ENCODE measurements around the gene C7.
"Not testable (repeated sequence)": the region's sequence is repeated elsewhere in the genome, so short reads cannot be mapped to it uniquely, and the experiment has no call there.

C7 gene

DNA sequence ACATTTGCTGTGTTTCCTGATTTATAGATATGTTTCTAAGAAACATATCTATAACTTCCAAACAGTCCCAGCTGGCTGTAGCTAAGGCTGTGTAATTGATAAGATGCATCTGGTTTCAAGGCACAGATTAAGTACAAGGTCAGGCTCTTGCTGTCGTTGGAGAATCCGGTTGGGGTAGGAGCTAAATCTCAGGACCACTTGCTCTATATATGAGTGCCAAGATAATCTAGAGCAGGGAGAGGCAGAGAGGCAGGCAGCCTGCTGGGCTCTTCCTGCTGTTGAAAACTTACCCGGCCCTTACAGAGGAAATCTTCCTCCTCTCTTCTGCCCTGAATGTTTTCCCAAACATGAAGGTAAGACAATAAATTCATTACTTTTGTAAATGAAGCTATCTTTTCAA lies at the start of gene C7:
Gene C7, plus strand, starts transcription at position 234 of the 400 bp plus-strand sequence. Its CDS starts 114 bp downstream, at position 348.
- DNase-seq (ENCODE audit: low read depth): no peak

DNA sequence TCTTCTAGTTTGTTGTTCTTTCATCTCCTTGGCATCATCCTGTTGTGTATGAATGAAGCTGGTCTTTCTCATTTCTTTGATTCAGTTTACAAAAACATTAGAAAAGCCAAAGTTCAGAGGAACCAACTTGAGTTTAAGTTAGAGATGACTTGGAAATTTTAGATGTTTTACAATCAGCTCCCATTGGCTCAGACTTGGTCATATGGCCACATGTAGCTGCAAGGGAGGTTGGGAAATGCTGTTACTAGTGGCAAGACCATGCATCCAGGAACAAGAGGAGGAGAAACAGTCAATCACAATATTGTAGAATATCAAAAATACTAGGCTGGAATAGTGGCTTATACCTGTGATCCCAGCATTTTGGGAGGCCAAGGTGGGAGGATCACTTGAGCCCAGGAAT lies 48.6 kb upstream of the C7 start:
- no peak for DNase-seq (ENCODE audit: low read depth)

DNA sequence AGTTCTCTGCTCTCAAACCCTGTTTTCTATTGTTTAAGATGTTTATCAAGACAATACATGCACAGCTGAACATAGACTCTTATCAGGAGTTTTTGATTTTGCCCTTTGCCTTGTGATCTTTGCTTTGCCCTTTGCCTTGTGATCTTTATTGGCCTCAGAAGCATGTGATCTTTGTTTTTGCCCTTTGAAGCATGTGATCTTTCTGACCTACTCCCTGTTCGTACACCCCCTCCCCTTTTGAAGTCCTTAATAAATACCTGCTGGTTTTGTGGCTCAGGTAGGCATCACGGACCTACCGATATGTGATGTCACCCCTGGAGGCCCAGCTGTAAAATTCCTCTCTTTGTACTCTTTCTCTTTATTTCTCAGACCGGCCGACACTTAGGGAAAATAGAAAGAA lies 44.3 kb upstream of the C7 start:
- DNase-seq (ENCODE audit: low read depth): not testable (repeated sequence)

DNA sequence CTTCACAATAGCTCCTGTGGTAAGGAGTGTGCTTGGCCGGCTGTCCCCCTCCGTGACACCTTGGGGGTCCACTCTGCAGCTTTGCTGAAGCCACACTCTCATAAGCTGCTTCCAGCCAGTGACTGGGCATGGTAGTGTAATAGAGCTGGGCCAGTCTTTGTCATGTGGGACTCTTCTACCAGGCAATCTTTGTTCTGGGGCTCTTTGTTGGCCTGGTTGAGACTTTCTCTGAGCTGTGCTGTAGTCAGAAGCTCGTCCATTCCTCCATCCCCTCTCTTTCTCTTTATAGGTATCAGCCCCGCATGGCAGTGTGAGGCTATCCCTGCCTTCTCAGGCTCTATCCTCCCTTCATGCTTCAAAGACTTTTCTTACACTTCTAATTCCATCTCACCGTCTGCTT lies 42.5 kb upstream of the C7 start:
- DNase-seq (ENCODE audit: low read depth): no peak

DNA sequence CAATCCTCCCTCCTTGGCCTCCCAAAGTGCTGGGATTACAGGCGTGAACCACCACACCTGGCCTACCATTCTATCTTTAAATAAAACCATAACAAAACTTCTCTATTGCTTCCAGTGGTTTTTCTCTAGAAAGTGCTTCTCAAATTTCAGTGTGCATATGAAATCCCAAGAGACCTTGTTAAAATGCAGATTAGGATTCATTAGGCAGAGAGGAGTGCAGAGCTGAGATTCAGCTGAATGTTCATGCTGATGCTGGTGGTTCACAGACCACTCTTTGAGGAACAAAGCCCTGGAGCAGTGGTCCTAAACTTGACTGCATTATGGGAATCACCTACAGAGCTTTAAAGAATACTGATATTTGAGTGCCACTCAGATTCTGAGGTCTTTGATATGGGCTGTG lies 39.9 kb upstream of the C7 start:
- no peak for DNase-seq (ENCODE audit: low read depth)

DNA sequence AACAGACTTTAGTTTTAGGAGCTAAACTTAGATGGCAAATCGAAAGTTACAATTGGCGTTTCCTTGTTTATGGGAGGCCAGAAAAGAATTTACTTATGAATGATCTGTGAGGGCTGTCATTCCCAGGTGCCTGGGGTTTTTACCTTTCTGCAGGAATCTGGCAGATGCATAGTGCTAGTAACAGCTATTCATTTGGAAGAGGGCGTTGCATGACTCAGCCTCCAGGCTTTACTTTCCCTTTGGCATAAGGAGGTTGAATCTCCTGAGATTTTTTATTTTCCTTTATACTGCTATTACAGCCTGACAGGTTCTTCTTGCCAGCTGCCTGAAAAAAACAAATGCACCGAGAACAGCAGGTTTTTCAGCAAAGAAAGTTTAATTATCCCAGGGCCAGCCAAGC lies 38.1 kb upstream of the C7 start:
- DNase-seq (ENCODE audit: low read depth): no peak

DNA sequence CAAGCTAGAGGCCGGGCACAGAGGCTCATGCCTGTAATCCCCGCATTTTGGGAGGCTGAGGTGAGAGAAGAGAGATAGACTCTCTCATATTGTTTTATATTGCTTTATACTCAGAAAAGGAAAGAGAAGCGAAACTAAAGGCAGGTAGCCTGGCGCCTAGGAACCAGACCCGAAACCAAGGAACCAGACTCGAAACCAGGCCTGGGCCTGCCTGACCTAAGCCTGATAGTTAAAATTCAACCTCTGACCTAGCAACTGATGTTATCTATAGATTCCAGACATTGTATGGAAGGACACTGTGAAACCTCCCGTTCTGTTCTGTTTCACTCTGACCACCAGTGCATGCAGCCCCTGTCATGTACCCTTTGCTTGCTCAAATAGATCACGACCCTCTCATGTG lies 37.0 kb upstream of the C7 start:
- DNase-seq (ENCODE audit: low read depth): not testable (repeated sequence)

DNA sequence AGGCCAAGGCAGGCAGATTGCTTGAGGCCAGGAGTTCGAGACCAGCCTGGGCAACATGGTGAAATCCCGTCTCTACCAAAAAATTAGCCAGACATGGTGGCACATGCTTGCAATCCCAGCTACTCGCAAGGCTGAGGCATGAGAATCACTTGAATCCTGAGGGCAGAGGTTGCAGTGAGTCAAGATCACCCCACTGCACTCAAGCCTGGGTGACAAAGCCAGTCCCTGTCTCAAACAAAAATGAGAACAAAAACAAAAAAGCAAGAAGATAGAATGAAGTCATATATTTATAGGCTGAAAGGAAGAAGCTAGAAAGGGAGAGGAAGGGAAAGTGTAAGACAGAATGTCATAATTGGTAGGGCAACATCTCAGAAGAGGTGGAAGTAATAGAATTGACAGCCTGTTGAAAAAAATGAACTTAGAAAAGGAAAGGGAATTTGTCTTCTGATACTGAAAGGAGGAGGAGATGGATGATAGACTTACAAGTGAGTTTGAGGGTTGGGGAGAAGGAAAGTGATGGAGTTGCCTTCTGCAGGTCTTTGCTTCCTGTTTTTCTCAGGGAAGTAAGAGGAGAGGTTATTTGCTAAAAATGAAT lies 35.9 kb upstream of the C7 start:
- no peak for DNase-seq (ENCODE audit: low read depth)

DNA sequence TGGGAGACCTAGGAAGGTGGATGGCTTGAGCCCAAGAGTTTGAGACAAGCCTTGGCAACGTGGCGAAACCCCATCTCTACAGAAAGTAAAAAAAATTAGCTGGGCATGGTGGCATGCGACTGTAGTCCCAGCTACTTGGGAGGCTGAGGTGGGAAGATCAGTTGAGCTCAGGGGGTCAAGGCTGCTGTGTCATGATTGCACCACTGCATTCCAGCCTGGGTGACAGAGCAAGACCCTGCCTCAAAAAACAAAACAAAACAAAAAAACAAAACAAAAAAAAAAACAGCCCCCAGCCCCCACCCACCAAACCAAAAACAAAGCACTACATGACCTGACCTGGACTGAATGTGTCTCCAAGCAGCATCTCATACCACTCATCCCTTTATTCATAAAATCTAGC lies 33.3 kb upstream of the C7 start:
- no peak for DNase-seq (ENCODE audit: low read depth)

DNA sequence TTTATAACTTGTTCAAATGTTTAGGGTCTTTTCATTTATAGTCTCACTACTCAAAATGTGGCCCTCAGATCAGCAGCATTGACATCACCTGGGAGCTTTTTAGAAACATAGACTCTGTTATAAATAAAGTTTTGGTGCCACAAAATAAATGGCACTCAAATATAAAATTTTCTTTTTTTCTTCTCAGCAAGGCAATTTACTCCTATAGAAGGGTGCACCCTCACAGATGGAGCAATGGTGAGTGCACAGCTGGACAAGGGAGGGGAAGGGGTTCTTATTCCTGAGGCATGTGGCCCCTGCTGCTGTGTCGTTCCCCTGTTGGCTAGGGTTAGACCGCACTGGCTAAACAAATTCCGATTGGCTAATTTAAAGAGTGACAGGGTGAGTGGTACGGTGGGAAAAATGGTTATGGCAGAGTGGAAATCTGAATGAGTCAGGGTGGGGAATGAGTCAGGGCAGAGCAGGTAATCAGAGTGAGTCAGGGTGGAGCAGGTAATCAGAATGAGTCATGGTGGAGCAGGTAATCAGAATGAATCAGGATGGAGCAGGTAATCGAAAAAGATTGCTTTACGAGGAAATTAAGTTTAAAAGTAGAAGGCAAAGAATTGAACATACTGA lies 31.8 kb upstream of the C7 start:
- no peak for DNase-seq (ENCODE audit: low read depth)

DNA sequence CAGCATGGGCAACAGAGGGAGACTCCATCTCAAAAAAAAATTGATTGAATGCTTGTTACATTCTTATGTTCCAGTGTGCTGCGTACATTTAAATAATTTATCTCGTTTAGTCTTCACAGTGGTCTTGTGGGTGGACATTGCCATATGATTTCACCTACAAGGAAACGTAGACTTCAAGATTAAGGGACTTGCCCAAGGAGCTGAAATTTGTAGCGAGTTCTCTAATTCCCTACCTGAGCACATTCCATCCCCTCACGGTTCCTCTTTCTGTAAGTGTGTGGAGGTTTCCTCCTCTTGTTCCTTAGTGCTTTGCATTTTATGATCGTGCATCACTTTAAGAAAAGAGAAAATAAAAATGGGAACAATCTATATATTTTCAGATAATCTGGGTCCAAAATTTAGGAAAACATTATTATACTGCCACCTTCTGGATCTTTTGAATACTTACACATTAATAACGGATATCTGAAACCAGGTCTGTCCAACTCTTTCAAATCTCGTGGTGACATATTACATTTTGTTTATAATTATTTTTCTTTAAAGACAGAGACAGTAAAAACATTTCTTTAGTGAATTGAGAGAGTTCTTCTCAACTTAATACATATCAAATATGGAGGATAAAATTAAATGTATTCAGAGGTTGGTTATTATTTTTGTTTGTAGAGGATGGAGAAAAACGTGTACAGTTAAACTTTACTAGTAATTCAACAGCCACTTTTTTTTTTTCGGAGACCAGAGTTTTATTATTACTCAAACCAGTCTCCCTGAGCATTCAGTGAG lies 29.9 kb upstream of the C7 start:
- DNase-seq (ENCODE audit: low read depth): no peak

DNA sequence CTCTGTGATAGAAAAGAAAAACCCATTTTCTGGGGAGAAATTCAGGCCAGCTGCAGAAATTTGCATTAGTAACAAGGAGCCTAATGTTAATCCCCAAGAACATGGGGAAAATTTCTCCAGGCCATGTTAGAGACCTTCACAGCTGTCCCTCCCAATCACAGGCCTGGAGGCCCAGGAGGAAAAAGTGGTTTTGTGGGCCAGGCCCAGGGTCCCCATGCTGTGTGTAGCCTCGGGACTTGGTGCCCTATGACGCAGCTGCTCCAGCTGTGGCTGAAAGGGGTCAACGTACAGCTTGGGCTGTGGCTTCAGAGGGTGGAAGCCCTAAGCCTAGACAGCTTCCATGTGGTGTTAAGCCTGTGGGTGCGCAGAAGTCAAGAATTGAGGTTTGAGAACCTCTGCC lies 27.0 kb upstream of the C7 start:
- DNase-seq (ENCODE audit: low read depth): no peak

DNA sequence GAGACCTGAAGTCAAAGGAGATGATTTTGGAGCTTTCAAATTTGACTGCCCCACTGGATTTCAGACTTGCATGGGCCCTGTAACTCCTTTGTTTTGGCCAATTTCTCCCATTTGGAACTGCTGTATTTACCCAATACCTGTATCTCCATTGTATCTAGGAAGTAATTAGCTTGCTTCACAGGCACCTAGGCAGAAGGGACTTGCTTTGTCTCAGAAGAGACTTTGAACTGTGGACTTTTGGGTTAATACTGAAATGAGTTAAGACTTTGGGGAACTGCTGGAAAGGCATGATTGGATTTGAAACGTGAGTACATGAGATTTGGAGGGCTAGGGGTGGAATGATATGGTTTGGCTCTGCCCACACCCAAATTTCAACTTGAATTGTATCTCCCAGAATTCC lies 26.2 kb upstream of the C7 start:
- not testable (repeated sequence) for DNase-seq (ENCODE audit: low read depth)

DNA sequence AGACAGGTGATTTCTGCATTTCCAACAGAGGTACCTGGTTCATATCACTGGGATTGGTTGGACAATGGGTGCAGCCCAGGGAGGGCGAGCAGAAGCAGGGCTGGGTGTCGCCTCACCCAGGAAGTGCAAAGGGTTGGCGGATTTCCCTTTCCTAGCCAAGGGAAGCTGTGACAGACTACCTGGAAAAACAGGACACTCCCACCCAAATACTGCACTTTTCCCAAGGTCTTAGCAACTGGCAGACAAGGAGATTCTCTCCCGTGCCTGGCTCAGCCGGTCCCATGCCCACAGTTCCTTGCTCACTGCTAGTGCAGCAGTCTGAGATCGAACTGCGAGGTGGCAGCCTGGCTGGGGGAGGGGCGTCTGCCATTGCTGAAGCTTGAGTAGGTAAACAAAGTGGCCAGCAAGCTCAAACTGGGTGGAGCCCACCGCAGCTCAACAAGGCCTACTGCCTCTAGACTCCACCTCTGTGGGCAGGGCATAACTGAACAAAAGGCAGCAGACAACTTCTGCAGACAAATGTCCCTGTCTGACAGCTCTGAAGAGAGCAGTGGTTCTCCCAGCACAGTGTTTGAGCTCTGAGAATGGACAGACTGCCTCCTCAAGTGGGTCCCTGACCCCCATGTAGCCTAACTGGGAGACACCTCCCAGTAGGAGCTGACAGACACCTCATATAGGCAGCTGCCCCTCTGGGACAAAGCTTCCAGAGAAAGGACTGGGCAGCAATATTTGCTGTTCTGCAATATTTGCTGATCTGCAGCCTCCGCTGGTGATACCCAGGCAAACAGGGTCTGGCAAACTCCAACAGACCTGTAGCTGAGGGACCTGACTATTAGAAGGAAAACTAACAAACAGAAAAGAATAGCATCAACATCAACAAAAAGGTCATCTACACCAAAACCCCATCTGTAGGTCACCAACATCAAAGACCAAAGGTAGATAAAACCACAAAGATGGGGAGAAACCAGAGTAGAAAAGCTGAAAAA lies 13.6 kb upstream of the C7 start:
- DNase-seq (ENCODE audit: low read depth): not testable (repeated sequence)

DNA sequence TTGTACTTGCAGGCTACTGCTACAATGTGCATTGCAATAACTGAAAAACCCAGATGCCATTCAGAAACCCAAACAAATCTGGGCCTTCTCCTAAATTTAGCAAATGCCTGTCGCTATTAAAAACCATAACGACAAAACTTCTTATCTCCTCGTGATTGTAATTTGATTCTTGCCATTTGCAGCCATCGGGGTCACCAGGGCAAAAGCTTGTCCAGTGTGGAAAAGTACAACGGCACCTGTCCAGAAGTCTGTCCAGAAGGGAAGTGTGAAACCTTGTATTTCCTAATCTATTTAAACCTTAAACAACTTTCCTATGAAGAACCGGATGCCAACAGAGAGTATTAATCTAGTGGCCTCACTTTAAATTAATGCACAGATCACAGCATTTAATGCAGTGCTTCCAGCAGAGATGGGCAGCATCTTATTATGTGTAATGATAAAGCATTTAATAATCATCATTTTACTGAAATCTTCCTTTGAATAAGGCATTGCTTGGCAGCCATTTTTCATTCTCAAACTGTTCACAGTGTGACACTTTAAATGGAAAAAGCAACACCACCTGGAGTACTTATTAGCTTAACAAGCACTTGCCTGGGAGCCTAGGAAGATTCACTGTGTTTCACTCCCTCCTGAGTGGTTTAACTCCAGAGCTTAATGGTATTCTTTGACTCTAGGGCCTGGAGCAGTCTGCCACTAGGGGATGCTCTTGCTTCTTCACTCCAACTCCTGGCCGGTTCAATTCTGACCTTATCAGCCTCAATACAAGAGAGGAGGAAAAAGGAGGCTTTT lies 4.9 kb upstream of the C7 start:
- no peak for DNase-seq (ENCODE audit: low read depth)

DNA sequence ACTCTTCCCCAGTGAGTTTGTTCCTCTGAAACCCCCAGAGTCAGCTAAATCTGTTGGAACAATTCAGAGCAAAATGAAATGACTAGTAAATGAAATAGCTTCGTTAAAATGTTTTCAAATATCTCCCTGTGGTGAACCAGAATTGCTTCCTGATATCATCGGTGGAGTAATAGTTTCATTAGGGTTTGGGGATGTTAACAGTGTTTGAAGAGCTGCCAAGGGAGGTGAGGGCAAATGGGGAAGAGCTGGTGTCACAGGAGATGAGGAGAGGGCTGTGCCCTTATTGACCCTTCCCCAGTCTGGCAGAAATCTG lies 4.3 kb upstream of the C7 start:
- no peak for DNase-seq (ENCODE audit: low read depth)

DNA sequence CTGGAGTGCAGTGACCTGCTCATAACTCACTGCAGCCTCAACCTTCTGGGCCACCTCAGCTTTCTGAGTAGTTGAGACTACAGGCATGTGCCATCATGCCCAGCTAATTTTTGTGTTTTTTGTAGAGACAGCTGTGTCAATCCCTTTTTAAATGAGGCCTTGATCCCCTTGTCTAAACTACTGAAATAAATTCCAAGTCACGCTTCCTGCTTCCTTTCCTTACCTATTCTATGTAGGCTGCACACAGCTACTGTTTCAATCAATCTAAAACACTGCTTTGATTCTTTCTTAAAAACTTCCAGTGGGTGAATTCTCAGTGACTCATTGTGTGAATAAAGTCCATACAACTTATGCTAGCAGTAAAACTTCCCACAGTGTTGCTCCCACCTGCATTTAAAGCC lies 2.9 kb upstream of the C7 start:
- no peak for DNase-seq (ENCODE audit: low read depth)

DNA sequence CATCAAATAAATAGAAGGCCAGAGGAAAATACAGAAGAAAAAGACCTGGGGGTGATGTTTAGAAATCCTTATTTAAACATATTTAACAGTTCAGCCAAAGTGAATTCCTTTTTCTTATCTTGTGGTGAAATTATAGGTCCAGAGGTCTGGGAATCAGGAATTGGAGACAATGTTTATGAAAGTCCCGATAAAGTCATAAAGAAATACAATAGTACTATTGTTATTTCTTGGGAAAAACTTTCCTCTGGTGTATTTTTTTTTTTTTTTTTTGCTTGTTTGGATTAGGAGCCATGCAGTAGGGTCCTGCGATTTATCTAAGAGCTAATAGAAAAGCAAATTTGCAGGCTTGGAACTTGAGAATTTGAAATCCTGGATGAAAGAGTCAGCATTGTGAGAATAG lies 426 bp downstream of the C7 start:
- DNase-seq (ENCODE audit: low read depth): no peak

DNA sequence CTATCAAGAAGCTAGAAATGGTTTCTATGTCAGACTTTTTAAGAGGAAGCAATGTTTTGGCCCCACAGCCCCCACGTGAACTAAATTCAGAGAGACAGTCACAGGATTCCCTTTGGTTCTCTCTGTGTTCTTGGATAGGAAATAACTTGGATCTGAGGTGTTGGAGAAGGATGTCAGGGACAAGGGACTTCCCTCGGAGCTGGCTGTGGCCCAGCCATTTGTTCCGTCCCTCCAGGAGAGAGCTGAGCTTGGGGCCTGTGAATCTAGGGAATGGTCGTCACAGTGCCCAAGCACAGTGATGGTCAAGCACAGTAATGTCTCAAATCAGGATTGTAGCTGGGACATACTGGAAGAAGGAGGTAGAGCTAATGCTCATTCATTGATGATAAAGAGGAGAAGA lies 2.0 kb downstream of the C7 start:
- no peak for DNase-seq (ENCODE audit: low read depth)

DNA sequence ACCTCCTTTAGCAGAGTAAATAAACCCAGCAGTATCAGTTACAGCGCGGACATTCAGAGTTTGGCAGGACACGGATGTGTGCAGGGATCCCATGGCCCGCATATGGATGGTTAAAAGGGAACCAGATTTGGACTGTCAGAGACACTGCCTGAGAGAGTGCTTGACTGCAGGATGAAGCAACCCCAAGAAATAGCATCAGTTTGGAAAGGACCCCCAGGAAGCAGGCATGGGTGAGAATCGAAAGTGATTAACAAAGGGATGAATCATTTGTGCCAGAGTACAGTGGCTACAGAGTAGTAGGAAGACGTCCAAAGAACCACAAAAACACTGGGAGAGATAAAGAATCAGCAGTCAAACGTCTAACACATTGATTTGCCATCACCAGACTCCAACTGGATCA lies 5.5 kb downstream of the C7 start:
- DNase-seq (ENCODE audit: low read depth): no peak

DNA sequence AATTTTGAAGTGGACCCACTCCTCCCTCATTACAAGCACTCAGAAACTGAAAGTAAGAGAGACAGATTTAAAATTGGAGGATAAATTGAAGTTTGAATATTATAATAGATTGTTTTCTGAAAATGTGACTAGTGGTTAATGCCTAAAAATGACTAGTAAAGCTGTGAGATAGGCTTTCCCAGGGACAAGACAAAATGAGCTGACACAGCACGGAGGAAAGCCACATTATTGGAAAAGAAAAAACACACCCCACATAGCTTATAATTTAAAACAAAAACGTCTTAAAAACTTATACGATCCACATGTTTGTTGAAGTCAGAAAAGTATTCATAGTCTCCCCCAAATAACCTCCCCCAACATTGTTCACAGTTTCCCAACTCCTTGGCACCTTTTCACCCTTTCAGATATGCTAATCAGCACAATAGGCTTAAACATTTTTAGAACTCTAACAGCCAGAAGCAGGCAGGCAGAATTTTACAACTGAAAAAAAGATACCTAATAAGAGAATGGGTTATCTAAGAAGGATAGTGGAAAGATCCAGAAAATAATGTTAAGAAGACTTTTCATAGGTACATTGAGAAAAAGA lies 6.1 kb downstream of the C7 start:
- no peak for DNase-seq (ENCODE audit: low read depth)
